Adipocyte (in vitro differentiated cells): Measurements from ENCODE around the gene IL10RA.
"Not testable (repeated sequence)": the region's sequence is repeated elsewhere in the genome, so short reads cannot be mapped to it uniquely, and the experiment has no call there.

ENCODE experiments used
- DNase-seq: peaks from one replicate; pipeline ENCODE4 v3.0.0-alpha.2; 2015; ENCODE audit warnings: low read depth
- H3K27me3 ChIP-seq: replicated peaks from 2 replicates; pipeline ENCODE4 v1.7.0; 2013; ENCODE audit warnings: mild to moderate bottlenecking, low read length, moderate library complexity; ENCODE audit not compliant: control insufficient read depth, insufficient read depth
- H3K36me3 ChIP-seq: 2 replicates; pipeline ENCODE4 v1.7.0; 2013; ENCODE audit warnings: low read length, mild to moderate bottlenecking, moderate library complexity; ENCODE audit not compliant: control insufficient read depth, insufficient read depth, severe bottlenecking
- H3K4me1 ChIP-seq: 2 replicates; pipeline ENCODE4 v1.7.0; 2013; ENCODE audit warnings: mild to moderate bottlenecking, low read length, moderate library complexity; ENCODE audit not compliant: control insufficient read depth, insufficient read depth
- H3K4me3 ChIP-seq: 2 replicates; pipeline ENCODE4 v1.7.0; 2013; ENCODE audit warnings: mild to moderate bottlenecking, low read length, moderate library complexity
- H3K9ac ChIP-seq: 2 replicates; pipeline ENCODE4 v1.7.0; 2013; ENCODE audit warnings: mild to moderate bottlenecking, low read length, moderate library complexity
- H3K9me3 ChIP-seq: 2 replicates; pipeline ENCODE4 v1.7.0; 2013; ENCODE audit warnings: mild to moderate bottlenecking, low read length, moderate library complexity; ENCODE audit not compliant: control insufficient read depth

IL10RA gene

DNA sequence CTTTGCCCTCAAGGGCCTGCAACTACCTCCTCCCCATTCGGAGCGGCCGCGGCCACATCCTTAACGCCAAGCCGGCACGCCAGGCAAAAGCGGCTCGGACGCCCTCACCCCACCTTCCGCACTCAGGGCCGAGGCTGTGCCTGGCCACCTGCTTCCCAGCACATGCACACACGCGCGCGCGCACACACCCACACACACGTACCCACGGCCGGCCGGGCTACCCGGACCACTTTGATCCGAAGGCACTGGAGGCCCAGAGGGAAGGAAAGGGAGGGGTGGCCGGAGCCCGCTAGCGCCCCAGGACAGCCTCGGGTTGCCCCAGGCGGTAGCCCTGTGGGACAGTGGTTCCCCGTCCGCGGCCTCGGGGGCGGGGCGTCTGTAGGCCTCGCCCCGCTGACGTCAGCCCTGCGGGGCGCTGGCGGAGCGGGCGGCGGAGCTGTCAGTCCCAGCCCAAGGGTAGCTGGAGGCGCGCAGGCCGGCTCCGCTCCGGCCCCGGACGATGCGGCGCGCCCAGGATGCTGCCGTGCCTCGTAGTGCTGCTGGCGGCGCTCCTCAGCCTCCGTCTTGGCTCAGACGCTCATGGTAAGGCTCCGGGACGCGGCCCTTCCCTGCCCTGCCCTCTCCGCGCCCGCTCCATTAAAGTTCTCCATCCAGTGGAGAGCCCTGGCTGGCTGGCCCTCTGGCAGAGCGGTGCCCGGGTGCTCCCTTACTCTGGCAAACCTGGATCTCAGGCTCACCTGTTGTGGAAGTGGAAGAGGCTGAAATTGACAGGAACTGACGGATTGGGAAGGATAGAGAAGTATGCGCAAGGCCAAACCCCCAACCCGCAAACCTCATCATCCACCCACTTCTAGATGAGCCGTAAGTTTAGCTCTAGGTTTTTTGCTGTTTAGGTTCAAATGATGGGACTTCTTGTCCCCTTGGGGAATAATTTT, at the start of gene IL10RA:
IL10RA (plus strand) TSS at position 442 of the 935 bp plus-strand sequence; CDS start at position 516, 74 bp downstream.
- no peak within 1 kb of the TSS for H3K9ac ChIP-seq
- DNase-seq = peak; percentile 33
- H3K36me3 ChIP-seq = no peaks in the 10 kb centered on the region
- no peaks in the 10 kb centered on the region for H3K4me1 ChIP-seq
- H3K4me3 ChIP-seq = peak within 1 kb of the TSS; percentile 69
- H3K9me3 ChIP-seq = no peaks in the 10 kb centered on the region
- H3K27me3 ChIP-seq = peaks cover 46% of the 10 kb centered on the region

DNA sequence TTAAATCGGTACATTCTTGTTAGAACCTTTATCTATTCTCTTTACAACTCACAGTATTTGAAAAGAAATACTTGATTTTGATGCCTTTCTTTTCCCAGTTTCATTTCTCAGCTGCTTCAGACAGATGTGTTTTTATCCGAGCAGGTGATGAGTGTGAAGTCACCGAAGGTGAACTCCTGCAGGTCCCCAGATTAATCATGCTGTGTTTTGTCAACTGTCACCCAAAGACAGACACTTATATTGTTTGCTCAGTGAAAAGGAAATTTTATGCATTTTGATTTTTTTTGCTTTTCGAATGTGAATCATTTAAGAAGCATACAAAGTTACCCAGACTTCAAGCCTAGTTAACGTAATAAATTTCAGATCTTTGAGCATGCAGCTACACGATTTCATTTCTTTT, 49.2 kb upstream of the IL10RA start:
- no peak overlapping the region for H3K9ac ChIP-seq

DNA sequence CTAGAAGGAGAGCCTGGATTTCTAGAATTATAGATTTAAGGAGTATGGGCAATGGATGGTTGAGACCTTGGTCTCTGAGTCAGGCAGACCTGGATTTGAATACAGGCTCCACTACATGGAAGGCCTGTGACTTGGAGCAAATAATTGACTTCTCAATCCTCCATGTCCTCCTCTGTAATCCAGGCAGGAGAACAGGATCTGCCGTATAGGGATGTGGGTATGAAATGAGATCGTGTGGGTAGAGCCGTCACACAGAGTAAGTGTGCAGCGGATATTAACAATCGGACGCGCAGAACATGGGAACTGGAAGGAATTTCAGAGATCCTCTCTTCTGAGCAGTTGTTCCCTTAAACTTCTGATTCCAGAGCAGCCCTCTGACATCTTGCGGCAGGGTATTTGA, 45.5 kb upstream of the IL10RA start:
- no peak overlapping the region for H3K4me3 ChIP-seq
- H3K27me3 ChIP-seq = peaks cover 24% of the 10 kb centered on the region
- no peaks in the 10 kb centered on the region for H3K36me3 ChIP-seq
- no peaks in the 10 kb centered on the region for H3K4me1 ChIP-seq
- no peak overlapping the region for H3K9ac ChIP-seq
- peaks cover 10% of the 10 kb centered on the region for H3K9me3 ChIP-seq
- DNase-seq = no peak

More for the DNA sequence above, 49.2 kb upstream of the IL10RA start:
- DNase-seq = no peak
- H3K4me1 ChIP-seq = no peaks in the 10 kb centered on the region
- H3K36me3 ChIP-seq = no peaks in the 10 kb centered on the region
- no peak overlapping the region for H3K4me3 ChIP-seq
- peaks cover 19% of the 10 kb centered on the region for H3K27me3 ChIP-seq
- no peaks in the 10 kb centered on the region for H3K9me3 ChIP-seq

DNA sequence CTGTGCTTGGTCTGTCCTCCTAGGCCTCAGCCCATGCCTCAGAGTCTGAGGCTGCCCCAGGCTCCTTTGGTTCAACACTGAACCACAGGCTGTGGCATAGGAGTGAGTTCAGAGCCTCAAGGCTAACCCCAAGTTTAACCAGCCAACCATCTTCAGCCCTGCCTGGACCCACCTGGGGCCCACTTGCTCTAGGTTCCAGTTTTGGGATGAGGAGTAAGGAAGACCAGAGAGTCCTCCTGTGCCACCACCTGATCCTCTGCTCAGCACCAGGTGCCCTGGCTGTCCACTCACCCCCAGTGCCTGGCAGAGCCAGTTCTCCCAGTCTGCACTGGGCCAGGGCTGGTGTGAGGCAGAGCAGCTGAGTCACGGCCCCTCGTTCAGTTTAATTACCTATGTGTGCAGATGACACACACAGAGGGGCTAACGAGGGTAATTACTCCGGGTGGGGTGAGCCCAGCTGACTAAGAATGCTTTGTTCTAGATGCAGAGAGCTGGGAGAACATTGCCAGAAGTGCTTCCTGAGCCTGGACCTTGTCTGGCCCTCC, 45.0 kb upstream of the IL10RA start:
- Histone ChIP-seq H3K9me3 (peaks cover 10% of the 10 kb centered on the region), H3K4me1 (no peaks in the 10 kb centered on the region), H3K27me3 (peaks cover 24% of the 10 kb centered on the region), H3K36me3 (no peaks in the 10 kb centered on the region), H3K4me3 (no peak overlapping the region), H3K9ac (no peak overlapping the region)
- no peak for DNase-seq

DNA sequence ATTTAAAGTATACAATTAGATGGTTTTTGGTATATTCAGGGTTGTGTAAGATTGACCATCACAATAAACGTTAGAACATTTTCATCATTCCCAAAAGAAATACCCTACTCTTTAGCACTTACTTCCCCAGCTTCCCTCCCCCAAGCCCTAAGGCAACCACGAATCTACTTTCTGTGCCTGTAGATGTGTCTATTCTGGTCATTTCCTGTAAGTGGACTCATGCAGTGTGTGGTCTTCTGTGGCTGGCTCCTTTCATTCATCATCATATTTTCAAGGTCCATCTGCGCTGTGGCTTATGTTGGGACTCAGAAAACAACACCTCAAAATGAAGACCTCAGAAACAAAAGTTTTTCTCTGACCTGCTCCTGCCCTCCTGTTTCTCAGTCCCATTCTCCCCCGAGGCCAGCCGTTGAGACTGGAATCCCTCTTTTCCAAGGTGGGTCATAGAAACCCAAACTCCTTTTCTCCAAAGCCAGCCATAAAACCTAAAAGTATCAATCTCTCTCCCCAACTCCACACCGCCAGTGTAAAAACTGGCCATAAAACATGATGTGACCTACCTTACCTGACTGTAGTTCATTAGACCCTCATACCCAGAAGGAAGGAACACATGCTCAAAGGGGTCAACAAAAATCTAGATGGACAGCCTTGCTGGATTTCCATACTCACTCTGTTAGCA, 44.1 kb upstream of the IL10RA start:
- DNase-seq = no peak

DNA sequence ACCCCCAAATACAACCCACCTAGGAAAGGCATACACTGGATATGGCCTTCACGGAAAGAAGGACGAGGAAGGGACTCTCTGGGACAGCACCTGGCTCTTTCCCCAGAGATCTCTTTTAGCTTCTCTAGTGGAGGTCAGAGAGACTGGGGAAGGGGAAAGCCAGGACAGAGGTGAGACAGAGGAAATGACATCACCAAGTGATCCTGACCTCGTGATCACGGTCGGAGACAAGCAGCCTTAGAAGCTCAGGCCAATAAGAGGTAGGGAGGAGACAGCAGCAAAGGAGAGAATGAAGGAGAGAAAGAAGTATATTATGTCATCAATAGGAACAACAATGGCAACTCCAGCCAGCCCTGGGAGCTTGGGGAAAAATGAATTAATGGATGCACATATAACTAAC, 41.6 kb upstream of the IL10RA start:
- no peak for DNase-seq
- no peaks in the 10 kb centered on the region for H3K36me3 ChIP-seq
- no peak overlapping the region for H3K9ac ChIP-seq
- no peak overlapping the region for H3K4me3 ChIP-seq
- peaks cover 10% of the 10 kb centered on the region for H3K9me3 ChIP-seq
- no peaks in the 10 kb centered on the region for H3K4me1 ChIP-seq
- peaks cover 24% of the 10 kb centered on the region for H3K27me3 ChIP-seq

More for the DNA sequence above, 44.1 kb upstream of the IL10RA start:
- H3K9me3 ChIP-seq = peaks cover 10% of the 10 kb centered on the region
- no peaks in the 10 kb centered on the region for H3K36me3 ChIP-seq
- H3K4me3 ChIP-seq = no peak overlapping the region
- H3K9ac ChIP-seq = no peak overlapping the region
- H3K4me1 ChIP-seq = no peaks in the 10 kb centered on the region
- peaks cover 24% of the 10 kb centered on the region for H3K27me3 ChIP-seq

DNA sequence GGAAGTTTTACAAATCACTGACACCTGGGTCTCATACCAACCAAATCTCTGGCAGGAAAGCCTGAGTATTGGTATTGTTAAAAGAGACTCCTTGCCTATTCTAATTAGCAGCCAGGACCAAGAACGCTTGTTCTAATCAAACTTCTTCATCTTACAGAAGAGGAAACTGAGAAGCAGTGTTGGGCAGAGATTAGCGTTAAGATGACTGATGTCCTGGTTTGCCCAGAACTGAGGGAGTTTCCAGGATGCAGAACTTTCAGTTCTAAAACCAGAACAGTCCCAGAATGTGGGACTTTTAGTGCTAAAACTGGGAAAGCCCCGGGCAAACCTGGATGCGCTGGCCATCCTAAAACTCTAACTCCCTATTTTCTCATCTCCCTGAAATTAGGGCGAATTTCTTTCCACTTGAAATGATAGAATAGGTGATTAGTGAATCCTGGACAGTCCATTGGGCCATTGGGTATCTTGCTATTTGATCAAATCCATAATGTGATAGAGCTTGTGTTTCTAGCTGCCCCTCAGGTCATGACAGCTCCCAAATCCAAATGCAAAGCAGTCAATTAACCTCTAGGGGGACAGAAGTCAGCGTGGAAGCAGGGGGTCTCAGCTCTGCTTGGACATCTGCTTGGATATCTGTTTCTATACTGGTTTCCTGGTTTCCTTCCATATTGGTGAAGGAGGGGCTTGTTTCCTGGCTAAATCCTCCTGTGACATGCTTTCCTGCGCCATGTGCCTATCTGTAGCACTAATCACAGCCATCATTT, 41.0 kb upstream of the IL10RA start:
- Histone ChIP-seq H3K4me3 (no peak overlapping the region), H3K27me3 (peaks cover 24% of the 10 kb centered on the region), H3K9ac (no peak overlapping the region), H3K9me3 (peaks cover 10% of the 10 kb centered on the region), H3K36me3 (no peaks in the 10 kb centered on the region), H3K4me1 (no peaks in the 10 kb centered on the region)
- DNase-seq = no peak

DNA sequence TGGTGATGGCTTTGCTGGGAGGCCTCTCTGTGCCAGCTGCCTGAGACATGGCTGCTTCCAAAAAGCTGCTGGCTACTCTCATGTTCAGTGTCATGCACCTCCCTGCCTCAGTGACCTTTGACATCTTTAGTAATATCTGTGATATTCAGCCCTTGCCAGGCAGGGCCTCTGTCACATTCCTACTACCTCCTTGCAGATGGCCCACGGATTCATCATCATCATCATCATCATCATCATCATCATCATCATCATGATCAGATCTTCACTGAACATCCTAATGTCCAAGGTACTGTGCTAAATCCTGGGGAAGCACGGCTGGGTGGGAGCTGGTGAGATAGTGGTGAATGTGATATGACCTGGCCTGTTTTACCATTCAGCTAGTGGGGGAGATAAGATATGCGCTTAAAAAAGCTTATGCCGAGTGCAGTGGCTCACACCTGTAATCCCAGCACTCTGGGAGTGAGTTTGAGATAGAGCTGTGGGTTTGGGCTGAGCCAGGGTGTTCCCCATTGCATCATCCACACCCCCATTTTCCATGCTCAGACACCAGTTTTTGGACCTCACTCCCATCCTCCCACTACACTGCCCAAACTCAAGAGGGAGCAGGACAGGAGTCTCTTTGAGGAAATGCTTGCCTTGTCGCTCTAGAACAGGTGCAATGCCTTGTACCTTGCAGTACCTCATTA, 39.9 kb upstream of the IL10RA start:
- Histone ChIP-seq H3K9me3 (peaks cover 10% of the 10 kb centered on the region), H3K27me3 (peaks cover 33% of the 10 kb centered on the region), H3K36me3 (no peaks in the 10 kb centered on the region), H3K9ac (no peak overlapping the region), H3K4me1 (peaks cover 2% of the 10 kb centered on the region), H3K4me3 (no peak overlapping the region)
- DNase-seq = no peak

DNA sequence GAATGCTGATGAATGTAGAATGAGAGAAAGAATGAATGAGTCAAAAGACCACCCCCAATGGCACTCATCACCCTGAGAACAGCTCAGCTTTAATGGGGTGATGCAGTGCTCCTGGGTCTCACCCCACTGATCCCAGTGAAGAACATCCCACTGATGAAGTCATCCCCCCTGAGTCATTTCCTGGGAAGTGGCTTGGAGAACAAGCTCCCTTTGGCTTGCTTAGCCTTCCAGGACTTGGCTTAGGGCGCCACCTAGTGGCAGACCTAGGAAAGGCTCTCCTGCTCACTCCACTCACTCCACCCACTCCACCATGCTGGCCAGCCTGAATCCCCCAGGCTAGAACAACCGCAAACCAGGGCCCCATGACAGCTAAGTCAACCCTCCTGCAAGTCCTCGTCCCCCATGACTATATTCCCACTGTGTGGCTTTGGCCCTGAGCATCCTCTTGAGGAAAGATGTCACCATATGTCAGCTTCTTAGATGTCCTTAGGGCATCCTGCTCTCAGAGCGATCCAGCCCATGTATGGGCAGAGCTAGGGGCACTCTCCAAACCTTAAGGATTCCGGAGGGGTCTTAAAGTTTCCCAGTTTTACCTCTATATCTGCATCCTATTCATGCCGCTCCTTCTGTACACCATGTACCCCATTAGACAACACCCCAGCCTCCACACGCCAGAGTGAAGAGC, 39.2 kb upstream of the IL10RA start:
- no peak overlapping the region for H3K9ac ChIP-seq
- peak; percentile 92 for DNase-seq
- no peak overlapping the region for H3K4me3 ChIP-seq
- peaks cover 10% of the 10 kb centered on the region for H3K9me3 ChIP-seq
- H3K36me3 ChIP-seq = no peaks in the 10 kb centered on the region
- H3K4me1 ChIP-seq = peaks cover 7% of the 10 kb centered on the region
- H3K27me3 ChIP-seq = peaks cover 38% of the 10 kb centered on the region

DNA sequence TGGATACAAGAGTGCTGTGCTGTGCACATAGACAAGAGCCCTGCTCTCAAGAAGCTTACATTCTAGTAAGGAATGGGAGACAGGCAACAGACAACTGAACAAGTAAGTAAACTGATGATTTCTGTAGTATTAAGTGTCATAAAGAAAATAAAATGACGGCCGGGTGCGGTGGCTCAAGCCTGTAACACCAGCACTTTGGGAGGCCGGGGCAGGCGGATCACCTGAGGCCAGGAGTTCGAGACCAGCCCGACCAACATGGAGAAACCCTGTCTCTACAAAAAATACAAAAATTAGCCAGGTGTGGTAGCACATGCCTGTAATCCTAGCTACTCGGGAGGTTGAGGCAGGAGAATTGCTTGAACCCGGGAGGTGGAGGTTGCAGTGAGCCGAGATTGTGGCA, 38.4 kb upstream of the IL10RA start:
- not testable (repeated sequence) for H3K9me3 ChIP-seq, DNase-seq, H3K36me3 ChIP-seq, H3K9ac ChIP-seq, H3K4me1 ChIP-seq, H3K4me3 ChIP-seq
- H3K27me3 ChIP-seq = peaks cover 37% of the 10 kb centered on the region
